HFFc6 (cell line): Measurements from ENCODE around the gene SERP1. TPM values are rescaled to one million over a fixed set of nuclear protein-coding genes. Genes with fewer than 3 reads are reported as not detected.

Source experiments
- DNase-seq: peaks from one replicate; pipeline ENCODE4 v3.0.0-alpha.2; 2018
- H3K27ac Mint-ChIP-seq: 2 replicates; pipeline ENCODE4 v1.8.0; 2020; ENCODE audit warnings: mild to moderate bottlenecking, mixed read lengths
- H3K27me3 Mint-ChIP-seq: 2 replicates; pipeline ENCODE4 v1.8.0; 2021; ENCODE audit warnings: mild to moderate bottlenecking, moderate library complexity, mixed read lengths; ENCODE audit not compliant: insufficient read depth
- H3K36me3 Mint-ChIP-seq: 2 replicates; pipeline ENCODE4 v1.8.0; 2021; ENCODE audit warnings: low read depth, mixed read lengths
- H3K4me1 Mint-ChIP-seq: 2 replicates; pipeline ENCODE4 v1.8.0; 2020; ENCODE audit warnings: low read depth, mixed read lengths
- H3K4me3 Mint-ChIP-seq: 2 replicates; pipeline ENCODE4 v1.8.0; 2020; ENCODE audit warnings: mild to moderate bottlenecking, moderate library complexity, mixed read lengths
- H3K9me3 Mint-ChIP-seq: 2 replicates; pipeline ENCODE4 v1.8.0; 2020; ENCODE audit warnings: mild to moderate bottlenecking, mixed read lengths
- CTCF ChIP-seq: fragments of 200-600 bp; sonication (generic); IDR thresholded peaks from 2 replicates; pipeline ENCODE4 v1.5.0; 2021; ENCODE audit warnings: antibody characterized with exemption, mild to moderate bottlenecking
- total RNA-seq, 6 experiments: library from RNA; stranded (reverse); fragmentation: NEBNext Ultra II Directional; extraction: Animal tissue kit (Norgen Biotek cat#: 25700); gene quantifications; 2 replicates in 1 of 6; 3 replicates in 5 of 6; pipeline ENCODE4 v1.2.3, GENCODE V29; 2021

SERP1 gene
- total RNA-seq, 6 experiments from 2014 or later: 108 to 122 (median 112) TPM

- DNase-seq: no peak
- TF ChIP-seq CTCF: no peak
These were observed 22.8 kb downstream of the SERP1 start for GRCh38 chr3:150523538-150523937.

DNA sequence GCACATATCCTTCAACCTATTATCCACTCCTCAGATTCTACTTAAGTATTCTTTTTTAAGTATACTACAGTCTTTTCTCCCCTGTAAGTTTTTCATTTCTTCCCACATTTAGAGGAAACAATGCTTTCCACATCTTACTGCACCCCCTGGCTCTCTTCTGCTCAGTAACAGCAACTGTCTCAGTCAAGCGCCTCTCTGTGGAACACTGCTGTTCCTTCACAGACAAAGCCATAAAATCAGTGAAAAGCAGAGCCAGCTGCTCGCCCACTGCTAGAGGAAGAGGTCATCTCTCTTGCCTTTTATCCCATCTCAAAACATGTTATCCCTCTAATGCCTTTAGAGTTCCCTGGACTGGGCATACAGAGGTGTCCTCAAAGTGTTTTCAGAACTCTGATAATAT lies 24.8 kb downstream of the SERP1 start:
- TF ChIP-seq CTCF: peak; percentile 17; the same call in 1 of the 2 replicates
- Mint-ChIP-seq H3K27ac (no peak overlapping the region), H3K36me3 (no peaks in the 10 kb centered on the region), H3K9me3 (peaks cover 5% of the 10 kb centered on the region; the same call in 1 of the 2 replicates), H3K4me3 (no peak overlapping the region), H3K4me1 (peaks cover 6% of the 10 kb centered on the region), H3K27me3 (no peaks in the 10 kb centered on the region)
- no peak for DNase-seq

More at GRCh38 chr3:150523538-150523937, 22.8 kb downstream of the SERP1 start:
- Mint-ChIP-seq H3K27me3 (no peaks in the 10 kb centered on the region), H3K36me3 (no peaks in the 10 kb centered on the region), H3K27ac (no peak overlapping the region), H3K9me3 (no peaks in the 10 kb centered on the region), H3K4me3 (no peak overlapping the region), H3K4me1 (peaks cover 17% of the 10 kb centered on the region)

GRCh38 chr3:150520408-150520807 lies 25.9 kb downstream of the SERP1 start:
- DNase-seq: no peak
- Mint-ChIP-seq H3K27ac (no peak overlapping the region), H3K4me3 (no peak overlapping the region), H3K27me3 (no peaks in the 10 kb centered on the region), H3K36me3 (peaks cover 6% of the 10 kb centered on the region; the same call in 1 of the 2 replicates), H3K4me1 (peaks cover 11% of the 10 kb centered on the region), H3K9me3 (peaks cover 5% of the 10 kb centered on the region; the same call in 1 of the 2 replicates)
- no peak for TF ChIP-seq CTCF

DNA sequence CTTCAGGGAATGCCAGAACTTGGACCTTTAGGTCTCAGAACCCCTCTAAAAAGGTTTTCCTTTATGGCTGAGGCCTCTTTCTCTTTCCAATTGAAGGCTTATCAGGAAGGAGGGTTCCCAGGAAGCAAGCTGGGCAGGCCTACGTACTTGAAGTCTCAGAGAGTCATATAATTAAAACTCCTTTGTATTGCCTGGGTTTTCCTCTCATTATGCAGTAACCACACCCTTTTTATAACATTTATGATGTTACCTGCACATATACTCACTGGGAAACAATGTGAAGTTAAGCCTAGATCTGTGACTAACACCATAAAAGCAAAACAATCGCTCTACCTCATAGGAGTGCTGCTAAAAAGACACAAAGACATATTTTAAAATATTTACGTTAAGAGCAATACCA lies 27.3 kb downstream of the SERP1 start:
- Mint-ChIP-seq H3K27ac (no peak overlapping the region), H3K4me1 (peaks cover 14% of the 10 kb centered on the region), H3K9me3 (peaks cover 5% of the 10 kb centered on the region; the same call in 1 of the 2 replicates), H3K4me3 (no peak overlapping the region), H3K27me3 (no peaks in the 10 kb centered on the region), H3K36me3 (peaks cover 7% of the 10 kb centered on the region; the same call in 1 of the 2 replicates)
- no peak for TF ChIP-seq CTCF
- no peak for DNase-seq

DNA sequence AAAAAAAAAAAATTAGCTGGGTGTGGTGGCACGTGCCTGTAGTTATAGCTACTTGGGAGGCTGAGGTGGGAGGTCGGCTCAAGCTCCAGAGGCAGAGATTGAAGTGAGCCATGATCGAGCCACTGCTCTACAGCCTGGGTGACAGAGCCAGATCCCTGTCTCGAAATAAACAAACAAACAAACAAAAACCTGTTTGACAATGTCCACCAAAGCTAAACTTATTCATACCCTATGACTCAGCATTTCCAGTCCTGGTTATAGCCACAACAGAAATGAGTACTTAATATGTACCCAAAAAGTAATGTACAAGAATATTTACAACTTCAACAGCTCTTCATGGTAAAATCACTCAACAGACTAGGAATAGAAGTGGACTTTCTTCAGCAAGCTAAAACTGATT lies 31.1 kb downstream of the SERP1 start:
- Mint-ChIP-seq H3K4me1 (peaks cover 26% of the 10 kb centered on the region), H3K9me3 (peaks cover 5% of the 10 kb centered on the region; the same call in 1 of the 2 replicates), H3K27ac (no peak overlapping the region), H3K4me3 (no peak overlapping the region), H3K27me3 (no peaks in the 10 kb centered on the region), H3K36me3 (peaks cover 7% of the 10 kb centered on the region; the same call in 1 of the 2 replicates)
- TF ChIP-seq CTCF: no peak
- no peak for DNase-seq
